GM23248 (cell line): ENCODE data around the gene IFIH1.

Experiments
- EZH2 ChIP-seq: fragments of 200-600 bp; sonication (generic); IDR thresholded peaks from 2 replicates; pipeline ENCODE4 v1.6.1; 2018; ENCODE audit warnings: antibody characterized with exemption, mild to moderate bottlenecking; ENCODE audit not compliant: insufficient read depth, poor library complexity, severe bottlenecking
- EZH2phosphoT487 ChIP-seq: fragments of 200-600 bp; sonication (generic); IDR thresholded peaks from 2 replicates; pipeline ENCODE4 v1.6.1; 2018; ENCODE audit warnings: antibody characterized with exemption, moderate library complexity, mild to moderate bottlenecking, low read depth; ENCODE audit not compliant: insufficient read depth

DNA sequence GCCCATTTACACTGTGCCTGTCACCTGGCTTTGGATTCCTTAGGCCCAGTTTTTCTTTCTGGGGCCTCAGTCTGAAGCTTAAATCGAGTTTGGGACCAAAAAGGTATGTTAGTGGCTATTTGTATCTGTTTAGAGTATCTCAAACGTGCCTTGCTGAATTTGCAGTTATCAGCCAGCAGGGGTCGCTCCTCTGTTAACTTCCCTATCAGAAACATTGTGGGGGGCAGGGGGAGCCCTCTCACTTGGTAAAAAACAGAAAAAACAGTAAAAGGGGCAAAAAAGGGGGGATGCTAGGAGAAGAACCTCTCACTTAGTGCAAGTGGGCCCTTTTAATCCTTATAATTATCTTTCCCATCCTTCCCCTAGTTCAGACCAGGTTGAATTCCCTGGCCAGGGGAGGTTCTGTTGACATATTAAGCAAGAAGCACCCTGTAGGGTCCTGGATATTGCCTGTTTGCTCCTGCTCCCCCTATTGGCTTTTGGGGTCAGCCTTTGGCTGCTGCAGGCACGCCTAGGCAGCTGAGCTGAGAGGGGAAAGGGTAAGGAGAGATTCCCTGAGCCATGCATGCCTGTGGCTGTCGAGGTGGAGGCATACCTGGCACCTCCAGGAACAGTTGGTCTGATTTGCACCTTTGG, 8.8 kb upstream of the IFIH1 start:
- TF ChIP-seq EZH2 = no peak
- no peak for TF ChIP-seq EZH2phosphoT487
